ENCODE results near the gene SPATS2L. TPM values are rescaled to one million over a fixed set of nuclear protein-coding genes. Genes with fewer than 3 reads are reported as not detected.

The SPATS2L gene
- total and polyA plus RNA-seq, 2 experiments from 2014 or later: 118 to 154 TPM

- peaks cover 8% of the 10 kb centered on the region for H3K4me1 ChIP-seq (ENCODE audit: insufficient read depth)
- no peaks in the 10 kb centered on the region for H4K20me1 ChIP-seq (replicated peaks; ENCODE audit: insufficient read depth)
- H3K4me1 Mint-ChIP-seq: peaks cover 16% of the 10 kb centered on the region
- H3K4me3 ChIP-seq: no peak overlapping the region
- no peaks in the 10 kb centered on the region for H3K9me2 ChIP-seq (ENCODE audit: insufficient read depth)
- H2AFZ ChIP-seq: no peak overlapping the region
- no peaks in the 10 kb centered on the region for H3K79me2 ChIP-seq (replicated peaks; ENCODE audit: insufficient read depth)
- no peaks in the 10 kb centered on the region for H3F3A ChIP-seq (replicated peaks; ENCODE audit: low read depth)
- no peak overlapping the region for H3K27ac Mint-ChIP-seq
- H3K4me2 ChIP-seq: no peak overlapping the region
- no peaks in the 10 kb centered on the region for H3K36me3 ChIP-seq (ENCODE audit: insufficient read depth)
- peaks cover 2% of the 10 kb centered on the region for H3K27me3 Mint-ChIP-seq (ENCODE audit: insufficient read depth, low read depth, poor library complexity)
- no peaks in the 10 kb centered on the region for H3K27me3 ChIP-seq (ENCODE audit: insufficient read depth)
- TF ChIP-seq EZH2phosphoT487 (IDR thresholded peaks at IDR 0.05; ENCODE audit: unreplicated experiment): no peak
- TF ChIP-seq, protein P1, sequence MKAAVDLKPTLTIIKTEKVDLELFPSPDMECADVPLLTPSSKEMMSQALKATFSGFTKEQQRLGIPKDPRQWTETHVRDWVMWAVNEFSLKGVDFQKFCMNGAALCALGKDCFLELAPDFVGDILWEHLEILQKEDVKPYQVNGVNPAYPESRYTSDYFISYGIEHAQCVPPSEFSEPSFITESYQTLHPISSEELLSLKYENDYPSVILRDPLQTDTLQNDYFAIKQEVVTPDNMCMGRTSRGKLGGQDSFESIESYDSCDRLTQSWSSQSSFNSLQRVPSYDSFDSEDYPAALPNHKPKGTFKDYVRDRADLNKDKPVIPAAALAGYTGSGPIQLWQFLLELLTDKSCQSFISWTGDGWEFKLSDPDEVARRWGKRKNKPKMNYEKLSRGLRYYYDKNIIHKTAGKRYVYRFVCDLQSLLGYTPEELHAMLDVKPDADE (IDR thresholded peaks at IDR 0.05): no peak
- DNase-seq (ENCODE audit: low spot score) (no peak), ATAC-seq (no peak)
- H3K36me3 Mint-ChIP-seq (ENCODE audit: low read depth): peaks cover 11% of the 10 kb centered on the region; the same call in 2 of the 3 replicates
- no peak overlapping the region for H3K4me3 Mint-ChIP-seq
- no peaks in the 10 kb centered on the region for H3K9me3 Mint-ChIP-seq
- H3K27ac ChIP-seq (ENCODE audit: low read depth): peak overlapping the region; percentile 48; the same call in 1 of the 2 replicates
These were observed 122.6 kb downstream of the SPATS2L start for GRCh38 chr2:200428961-200429665.

GRCh38 chr2:200430017-200430416 is 123.5 kb downstream of the SPATS2L start:
- Histone ChIP-seq H2AFZ (no peak overlapping the region), H3K4me2 (no peak overlapping the region), H4K20me1 (replicated peaks; ENCODE audit: insufficient read depth) (no peaks in the 10 kb centered on the region), H3K4me3 (no peak overlapping the region), H3K27ac (ENCODE audit: low read depth) (no peak overlapping the region), H3K4me1 (ENCODE audit: insufficient read depth) (no peaks in the 10 kb centered on the region; the same call in 1 of the 2 replicates), H3K27me3 (ENCODE audit: insufficient read depth) (no peaks in the 10 kb centered on the region), H3F3A (replicated peaks; ENCODE audit: low read depth) (no peaks in the 10 kb centered on the region), H3K36me3 (ENCODE audit: insufficient read depth) (no peaks in the 10 kb centered on the region), H3K79me2 (replicated peaks; ENCODE audit: insufficient read depth) (no peaks in the 10 kb centered on the region), H3K9me2 (ENCODE audit: insufficient read depth) (no peaks in the 10 kb centered on the region)
- no peak for DNase-seq (ENCODE audit: low spot score)
- ATAC-seq: no peak
- Mint-ChIP-seq H3K36me3 (ENCODE audit: low read depth) (peaks cover 15% of the 10 kb centered on the region; the same call in 2 of the 3 replicates), H3K27ac (no peak overlapping the region), H3K4me1 (peaks cover 16% of the 10 kb centered on the region), H3K27me3 (ENCODE audit: insufficient read depth, low read depth, poor library complexity) (peaks cover 2% of the 10 kb centered on the region), H3K9me3 (no peaks in the 10 kb centered on the region), H3K4me3 (no peak overlapping the region)
- TF ChIP-seq ZNF331 (CRISPR knock-in tag; IDR thresholded peaks at IDR 0.05; ENCODE audit: low read depth): no peak
- no peak for TF ChIP-seq EZH2 (IDR thresholded peaks at IDR 0.05; ENCODE audit: low read depth, unreplicated experiment)
- no peak for TF ChIP-seq ZNF114 (CRISPR knock-in tag; IDR thresholded peaks at IDR 0.05)
- TF ChIP-seq CTCF (conservative IDR thresholded peaks at IDR 0.05; ENCODE audit: low read depth in 2 of 2): no peak
- TF ChIP-seq JUNB (IDR thresholded peaks at IDR 0.05; ENCODE audit: unreplicated experiment): no peak
- TF ChIP-seq NANOG (IDR thresholded peaks at IDR 0.05; ENCODE audit: borderline replicate concordance): no peak
- TF ChIP-seq, protein P1 (IDR thresholded peaks at IDR 0.05): no peak
- TF ChIP-seq CREB1 (CRISPR knock-in tag; IDR thresholded peaks at IDR 0.05; ENCODE audit: low read depth): no peak
- TF ChIP-seq POLR2AphosphoS5 (IDR thresholded peaks at IDR 0.05; ENCODE audit: low read depth): no peak
- no peak for TF ChIP-seq EZH2phosphoT487 (IDR thresholded peaks at IDR 0.05; ENCODE audit: unreplicated experiment)
- TF ChIP-seq STAT1 (IDR thresholded peaks at IDR 0.05; ENCODE audit: unreplicated experiment): no peak

All from GM23338 (cell line).